Smooth muscle cell (in vitro differentiated cells): Measurements from ENCODE around the gene VPS52. TPM values are rescaled to one million over a fixed set of nuclear protein-coding genes. Genes with fewer than 3 reads are reported as not detected.

Source experiments
- DNase-seq: peaks from one replicate; lab custom pipeline; 2025; ENCODE audit not compliant: unreplicated experiment; lab: John Stamatoyannopoulos, UW
- H2AFZ ChIP-seq: fragments of 200-600 bp; sonication (generic); 2 replicates; pipeline ENCODE4 v1.6.0; 2016; ENCODE audit warnings: antibody characterized with exemption, low read depth, mild to moderate bottlenecking
- H3F3A ChIP-seq: fragments of 200-600 bp; sonication (generic); 2 replicates; pipeline ENCODE4 v1.6.0; 2017; ENCODE audit warnings: antibody characterized with exemption, low read depth
- H3K27ac ChIP-seq: fragments of 200-600 bp; sonication (generic); 2 replicates; pipeline ENCODE4 v1.5.1; 2016; ENCODE audit warnings: low read depth, mild to moderate bottlenecking
- H3K27me3 ChIP-seq: fragments of 200-600 bp; sonication (generic); 2 replicates; pipeline ENCODE4 v1.6.1; 2016; ENCODE audit warnings: low read depth, mild to moderate bottlenecking
- H3K36me3 ChIP-seq: fragments of 200-600 bp; sonication (generic); 2 replicates; pipeline ENCODE4 v1.5.1; 2016; ENCODE audit warnings: low read depth
- H3K4me1 ChIP-seq: fragments of 200-600 bp; sonication (generic); 2 replicates; pipeline ENCODE4 v1.5.1; 2016; ENCODE audit warnings: low read depth
- H3K4me2 ChIP-seq: fragments of 200-600 bp; sonication (generic); 2 replicates; pipeline ENCODE4 v1.6.0; 2016; ENCODE audit warnings: mild to moderate bottlenecking
- H3K4me3 ChIP-seq: fragments of 200-600 bp; sonication (generic); 2 replicates; pipeline ENCODE4 v1.5.1; 2016; ENCODE audit warnings: mild to moderate bottlenecking
- H3K79me2 ChIP-seq: fragments of 200-600 bp; sonication (generic); 2 replicates; pipeline ENCODE4 v1.6.0; 2016; ENCODE audit warnings: low read depth, mild to moderate bottlenecking
- H3K9ac ChIP-seq: fragments of 200-600 bp; sonication (generic); 2 replicates; pipeline ENCODE4 v1.6.0; 2016; ENCODE audit warnings: low read depth
- H3K9me3 ChIP-seq: fragments of 200-600 bp; sonication (generic); replicated peaks from 2 replicates; pipeline ENCODE4 v1.5.1; 2016; ENCODE audit warnings: low read depth
- H4K20me1 ChIP-seq: fragments of 200-600 bp; sonication (generic); 2 replicates; pipeline ENCODE4 v1.6.0; 2016; ENCODE audit warnings: low read depth
- CTCF ChIP-seq: fragments of 200-600 bp; sonication (generic); IDR thresholded peaks from 2 replicates; pipeline ENCODE4 v1.5.1; 2017; ENCODE audit warnings: borderline replicate concordance, mild to moderate bottlenecking, antibody characterized with exemption; ENCODE audit not compliant: insufficient read depth, poor library complexity, severe bottlenecking
- WGBS: methylation state at CpG from one replicate; pipeline ENCODE4 v1.1.7; 2016; ENCODE audit warnings: low lambda C conversion rate; 5-methylcytosine and 5-hydroxymethylcytosine counted together
- polyA plus RNA-seq: library from polyadenylated mRNA; unstranded; fragments of >200 nt; fragmentation: Nextera tagmentation; extraction: Ambion mirVana; gene quantifications from 2 replicates; pipeline ENCODE4 v1.2.1, GENCODE V29; 2016
- total RNA-seq: library from RNA; depleted of rRNA; stranded (reverse); fragments of >200 nt; gene quantifications from 2 replicates; pipeline ENCODE4 v1.2.3, GENCODE V29; 2014

VPS52 gene
- total and polyA plus RNA-seq, 2 experiments from 2014 or later: 22.6 to 34.7 TPM

GRCh38 chr6:33273924-33274902 is 2.5 kb upstream of the VPS52 start:
- Histone ChIP-seq H4K20me1 (peaks cover 45% of the 10 kb centered on the region), H3F3A (peaks cover 43% of the 10 kb centered on the region), H3K4me1 (peaks cover 45% of the 10 kb centered on the region), H3K4me2 (peak overlapping the region; percentile 86), H3K9ac (no peak overlapping the region), H3K27ac (peak overlapping the region; percentile 85), H3K36me3 (no peaks in the 10 kb centered on the region), H3K9me3 (no peaks in the 10 kb centered on the region), H3K4me3 (peak overlapping the region; percentile 11), H3K27me3 (no peaks in the 10 kb centered on the region), H3K79me2 (peaks cover 48% of the 10 kb centered on the region), H2AFZ (no peak overlapping the region)
- DNase-seq: no peak
- TF ChIP-seq CTCF: no peak
- 70% methylated on average over 14 of the region's 14 CpGs for WGBS

GRCh38 chr6:33273129-33273923 is 1.6 kb upstream of the VPS52 start:
- peak overlapping the region; percentile 81 for H3K9ac ChIP-seq
- no peak overlapping the region for H2AFZ ChIP-seq
- TF ChIP-seq CTCF: no peak
- H3K4me2 ChIP-seq: peak overlapping the region; percentile 86
- H3K4me3 ChIP-seq: peak overlapping the region; percentile 60
- no peaks in the 10 kb centered on the region for H3K9me3 ChIP-seq
- no peaks in the 10 kb centered on the region for H3K27me3 ChIP-seq
- peaks cover 45% of the 10 kb centered on the region for H4K20me1 ChIP-seq
- no peaks in the 10 kb centered on the region for H3K36me3 ChIP-seq
- H3K27ac ChIP-seq: peak overlapping the region; percentile 85
- no peak for DNase-seq
- H3K4me1 ChIP-seq: peaks cover 45% of the 10 kb centered on the region
- peaks cover 43% of the 10 kb centered on the region for H3F3A ChIP-seq
- H3K79me2 ChIP-seq: peaks cover 48% of the 10 kb centered on the region
- 41% methylated on average over 11 of the region's 11 CpGs for WGBS

- WGBS: 3% methylated on average over 22 of the region's 22 CpGs
- peaks cover 45% of the 10 kb centered on the region for H4K20me1 ChIP-seq
These were observed 826 bp upstream of the VPS52 start for GRCh38 chr6:33272275-33273128.

More at GRCh38 chr6:33272275-33273128, 826 bp upstream of the VPS52 start:
- TF ChIP-seq CTCF: no peak
- Histone ChIP-seq H3K36me3 (no peaks in the 10 kb centered on the region), H3K4me1 (peaks cover 45% of the 10 kb centered on the region), H3K9ac (peak overlapping the region; percentile 81), H3F3A (peaks cover 43% of the 10 kb centered on the region), H3K27me3 (no peaks in the 10 kb centered on the region), H2AFZ (no peak overlapping the region), H3K9me3 (no peaks in the 10 kb centered on the region), H3K79me2 (peaks cover 48% of the 10 kb centered on the region), H3K4me3 (peak overlapping the region; percentile 60), H3K27ac (peak overlapping the region; percentile 85), H3K4me2 (peak overlapping the region; percentile 86)
- DNase-seq: no peak
